ENCODE measurements around the gene AMIGO3. TPM values are rescaled to one million over a fixed set of nuclear protein-coding genes. Genes with fewer than 3 reads are reported as not detected.

The AMIGO3 gene
- total RNA-seq, 1 experiment from 2014 or later: 0.32 TPM

- H3K79me2 ChIP-seq (ENCODE audit: insufficient read depth, low read length): peaks cover 73% of the 10 kb centered on the region
- H3K4me2 ChIP-seq (ENCODE audit: low read length): no peak overlapping the region
- ChIA-PET CTCF (no interaction called here), RAD21 (ENCODE audit: low non-redundant PET in 1 of 2, low total read pairs in 2 of 2, uncharacterized antibody in 2 of 2, unreplicated experiment in 2 of 2) (no interaction called here), POLR2A (interaction anchor here (0.6 kb wide), 1 partner anchor 18 kb away, joined by 3 read pairs; no protein-coding TSS in a partner anchor)
- H3K36me3 ChIP-seq (ENCODE audit: control insufficient read depth in 1 of 2, insufficient read depth in 2 of 2, low read length in 2 of 2): no peaks in the 10 kb centered on the region
- H3K27me3 ChIP-seq (ENCODE audit: insufficient read depth, low read length): no peaks in the 10 kb centered on the region
- no peak overlapping the region for H3K4me3 ChIP-seq (replicated peaks in 1 of 2; ENCODE audit: low read depth in 1 of 2, low read length in 2 of 2)
- no peak overlapping the region for H3K27ac ChIP-seq (ENCODE audit: low read depth, low read length)
- intact Hi-C loops (cut with micrococcal nuclease): no loop called here
- H3K9me3 ChIP-seq (ENCODE audit: control insufficient read depth in 1 of 2, insufficient read depth in 1 of 2, low read depth in 1 of 2, low read length in 2 of 2): no peaks in the 10 kb centered on the region
- DNase-seq (ENCODE audit: low read depth, low spot score): no peak
- ATAC-seq: no peak
- no peak overlapping the region for H2AFZ ChIP-seq (ENCODE audit: low read depth, low read length, poor library complexity, severe bottlenecking)
- H3K9ac ChIP-seq (ENCODE audit: low read length): no peak overlapping the region
- peaks cover 3% of the 10 kb centered on the region for H4K20me1 ChIP-seq (ENCODE audit: insufficient read depth)
- BruUV-seq (replicated peaks): no TSS peak
- TF ChIP-seq TCF7L2 (IDR thresholded peaks at IDR 0.05; ENCODE audit: borderline replicate concordance, extremely low read depth, insufficient read depth, insufficient read length) (no peak), SP1 (IDR thresholded peaks at IDR 0.05; ENCODE audit: low read depth) (no peak), CTCF (IDR thresholded peaks at IDR 0.05 in 2 of 3, conservative IDR thresholded peaks at IDR 0.05 in 1 of 3; ENCODE audit: borderline replicate concordance in 1 of 3, insufficient read depth in 1 of 3, low read depth in 2 of 3, low read length in 2 of 3) (no peak), EGR1 (IDR thresholded peaks at IDR 0.05; ENCODE audit: low read depth) (no peak), FOSL1 (IDR thresholded peaks at IDR 0.05; ENCODE audit: low read depth) (no peak), POLR2AphosphoS5 (IDR thresholded peaks at IDR 0.05; ENCODE audit: low read depth, low read length) (no peak), POLR2A (IDR thresholded peaks at IDR 0.05; ENCODE audit: borderline replicate concordance, extremely low read depth, insufficient read depth, insufficient read length) (no peak), ATF3 (IDR thresholded peaks at IDR 0.05) (no peak)
- TF ChIP-seq, protein P1, sequence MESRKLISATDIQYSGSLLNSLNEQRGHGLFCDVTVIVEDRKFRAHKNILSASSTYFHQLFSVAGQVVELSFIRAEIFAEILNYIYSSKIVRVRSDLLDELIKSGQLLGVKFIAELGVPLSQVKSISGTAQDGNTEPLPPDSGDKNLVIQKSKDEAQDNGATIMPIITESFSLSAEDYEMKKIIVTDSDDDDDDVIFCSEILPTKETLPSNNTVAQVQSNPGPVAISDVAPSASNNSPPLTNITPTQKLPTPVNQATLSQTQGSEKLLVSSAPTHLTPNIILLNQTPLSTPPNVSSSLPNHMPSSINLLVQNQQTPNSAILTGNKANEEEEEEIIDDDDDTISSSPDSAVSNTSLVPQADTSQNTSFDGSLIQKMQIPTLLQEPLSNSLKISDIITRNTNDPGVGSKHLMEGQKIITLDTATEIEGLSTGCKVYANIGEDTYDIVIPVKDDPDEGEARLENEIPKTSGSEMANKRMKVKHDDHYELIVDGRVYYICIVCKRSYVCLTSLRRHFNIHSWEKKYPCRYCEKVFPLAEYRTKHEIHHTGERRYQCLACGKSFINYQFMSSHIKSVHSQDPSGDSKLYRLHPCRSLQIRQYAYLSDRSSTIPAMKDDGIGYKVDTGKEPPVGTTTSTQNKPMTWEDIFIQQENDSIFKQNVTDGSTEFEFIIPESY (IDR thresholded peaks at IDR 0.05; ENCODE audit: extremely low read depth, insufficient replicate concordance, low read length): no peak
- no peaks in the 10 kb centered on the region for H3K4me1 ChIP-seq (ENCODE audit: control insufficient read depth in 1 of 2, insufficient read depth in 2 of 2, low read length in 2 of 2)
- H3K9me2 ChIP-seq (ENCODE audit: insufficient read depth): no peaks in the 10 kb centered on the region
Observed at GRCh38 chr3:49763981-49764380, 44.5 kb upstream of the AMIGO3 start.

All from HCT116 (cell line).